ENCODE measurements around the gene LYG1.
"Not testable (repeated sequence)": the region's sequence is repeated elsewhere in the genome, so short reads cannot be mapped to it uniquely, and the experiment has no call there.

The LYG1 gene

DNA sequence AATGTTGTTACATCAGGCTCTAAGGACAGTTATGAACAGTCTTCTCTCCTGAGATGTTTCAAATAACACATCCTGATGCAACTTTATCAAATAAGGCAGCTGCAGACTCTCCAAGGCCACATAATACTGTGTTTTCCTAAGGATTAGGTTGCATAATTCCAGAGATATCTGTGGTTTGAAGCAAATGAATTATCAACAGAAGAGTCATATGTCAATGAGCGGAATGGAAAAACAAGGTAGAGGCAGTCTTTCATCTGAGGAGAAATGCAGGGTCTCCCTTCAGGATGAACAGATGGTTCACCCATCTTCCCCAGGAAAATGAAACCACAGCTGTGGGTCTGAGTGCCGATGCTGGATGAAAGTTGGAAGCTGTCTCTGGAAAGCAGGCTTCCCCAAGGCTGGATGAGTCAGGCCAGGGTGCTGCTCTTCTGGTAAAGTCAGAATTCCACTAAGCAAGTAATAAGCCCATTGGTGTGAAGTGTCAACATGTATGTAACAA is 22.2 kb downstream of the LYG1 start:
- H4K20me1 ChIP-seq (ENCODE audit: insufficient read depth, low read length) = no peaks in the 10 kb centered on the region
- TF ChIP-seq, protein P1, sequence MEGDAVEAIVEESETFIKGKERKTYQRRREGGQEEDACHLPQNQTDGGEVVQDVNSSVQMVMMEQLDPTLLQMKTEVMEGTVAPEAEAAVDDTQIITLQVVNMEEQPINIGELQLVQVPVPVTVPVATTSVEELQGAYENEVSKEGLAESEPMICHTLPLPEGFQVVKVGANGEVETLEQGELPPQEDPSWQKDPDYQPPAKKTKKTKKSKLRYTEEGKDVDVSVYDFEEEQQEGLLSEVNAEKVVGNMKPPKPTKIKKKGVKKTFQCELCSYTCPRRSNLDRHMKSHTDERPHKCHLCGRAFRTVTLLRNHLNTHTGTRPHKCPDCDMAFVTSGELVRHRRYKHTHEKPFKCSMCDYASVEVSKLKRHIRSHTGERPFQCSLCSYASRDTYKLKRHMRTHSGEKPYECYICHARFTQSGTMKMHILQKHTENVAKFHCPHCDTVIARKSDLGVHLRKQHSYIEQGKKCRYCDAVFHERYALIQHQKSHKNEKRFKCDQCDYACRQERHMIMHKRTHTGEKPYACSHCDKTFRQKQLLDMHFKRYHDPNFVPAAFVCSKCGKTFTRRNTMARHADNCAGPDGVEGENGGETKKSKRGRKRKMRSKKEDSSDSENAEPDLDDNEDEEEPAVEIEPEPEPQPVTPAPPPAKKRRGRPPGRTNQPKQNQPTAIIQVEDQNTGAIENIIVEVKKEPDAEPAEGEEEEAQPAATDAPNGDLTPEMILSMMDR (IDR thresholded peaks at IDR 0.05; ENCODE audit: borderline replicate concordance, extremely low read depth, low read length, poor library complexity, severe bottlenecking) = no peak
- no peak for TF ChIP-seq EZH2 (IDR thresholded peaks at IDR 0.05; ENCODE audit: borderline replicate concordance, low read depth, low read length, severe bottlenecking)
- H3K36me3 ChIP-seq (ENCODE audit: insufficient read depth, low read length) = 0 out of 2 replicates have a peak, but pooled peaks cover 2% of the 10 kb centered on the region
- no peaks in the 10 kb centered on the region for H3K27me3 ChIP-seq (ENCODE audit: insufficient read depth, low read length, poor library complexity)
- no peak overlapping the region for H3K9ac ChIP-seq (ENCODE audit: low read depth, low read length)
- H3K4me2 ChIP-seq (ENCODE audit: insufficient read depth, low read length) = no peak overlapping the region
- no peak overlapping the region for H3K27ac ChIP-seq (ENCODE audit: low read length)
- no peak for ATAC-seq (ENCODE audit: insufficient read depth, low read depth)
- H3K4me1 ChIP-seq (ENCODE audit: insufficient read depth, low read length) = no peaks in the 10 kb centered on the region
- H3K4me3 ChIP-seq (ENCODE audit: low read depth in 1 of 2, low read length in 2 of 2) = no peak overlapping the region
- H3K79me2 ChIP-seq (ENCODE audit: insufficient read depth, low read length) = no peaks in the 10 kb centered on the region
- peaks cover 5% of the 10 kb centered on the region for H3K9me3 ChIP-seq (ENCODE audit: insufficient read depth, low read length, severe bottlenecking)
- no peak overlapping the region for H2AFZ ChIP-seq (ENCODE audit: low read depth, low read length)
- DNase-seq = no peak

DNA sequence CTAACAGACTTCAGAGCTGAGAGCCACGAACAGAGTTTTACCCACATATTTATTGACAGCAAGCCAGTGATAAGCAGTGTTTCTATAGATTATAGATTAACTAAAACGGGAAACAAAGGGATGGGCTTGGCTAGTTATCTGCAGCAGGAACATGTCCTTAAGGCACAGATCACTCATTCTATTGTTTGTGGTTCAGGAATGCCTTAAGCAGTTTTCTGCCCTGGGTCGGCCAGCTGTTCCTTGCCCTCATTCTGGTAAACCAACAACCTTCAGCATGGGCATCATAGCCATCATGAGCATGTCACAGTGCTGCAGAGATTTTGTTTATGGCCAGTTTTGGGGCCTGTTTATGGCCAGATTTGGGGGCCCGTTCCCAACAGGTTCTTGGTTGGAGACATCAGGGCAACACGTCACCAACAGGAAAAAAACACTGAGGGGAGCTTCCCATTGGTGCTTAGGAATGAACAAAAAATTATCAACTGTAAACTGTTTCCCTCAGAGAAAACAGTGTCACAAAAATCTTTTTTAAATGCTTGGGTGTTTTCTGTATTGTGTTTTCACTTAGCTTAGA is 22.7 kb downstream of the LYG1 start:
- not testable (repeated sequence) for H4K20me1 ChIP-seq (ENCODE audit: insufficient read depth, low read length); H3K9ac ChIP-seq (ENCODE audit: low read depth, low read length); H3K4me2 ChIP-seq (ENCODE audit: insufficient read depth, low read length); H3K4me1 ChIP-seq (ENCODE audit: insufficient read depth, low read length); H3K27ac ChIP-seq (ENCODE audit: low read length); DNase-seq; H3K9me3 ChIP-seq (ENCODE audit: insufficient read depth, low read length, severe bottlenecking); H3K4me3 ChIP-seq (ENCODE audit: low read depth in 1 of 2, low read length in 2 of 2); H2AFZ ChIP-seq (ENCODE audit: low read depth, low read length); H3K36me3 ChIP-seq (ENCODE audit: insufficient read depth, low read length); H3K27me3 ChIP-seq (ENCODE audit: insufficient read depth, low read length, poor library complexity); H3K79me2 ChIP-seq (ENCODE audit: insufficient read depth, low read length); ATAC-seq (ENCODE audit: insufficient read depth, low read depth)

DNA sequence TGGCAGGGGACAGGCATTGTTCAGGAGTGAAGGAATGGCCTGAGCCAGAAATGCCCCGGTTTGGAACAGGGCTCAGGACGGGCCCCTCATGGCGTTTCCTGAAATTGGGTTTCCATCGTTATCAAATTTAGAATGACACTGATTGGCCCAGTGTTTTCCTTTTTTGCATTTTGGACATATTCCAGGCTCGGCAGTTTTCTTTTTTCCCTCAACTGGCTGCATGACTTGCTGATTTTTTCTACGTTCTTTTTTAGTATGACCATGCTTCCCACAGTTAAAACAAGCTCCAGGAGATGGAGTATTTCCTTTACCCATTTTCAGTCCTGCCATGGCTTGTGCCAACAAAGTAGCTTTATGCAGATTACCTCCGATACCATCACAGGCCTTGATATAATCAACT is 25.1 kb downstream of the LYG1 start:
- no peak overlapping the region for H2AFZ ChIP-seq (ENCODE audit: low read depth, low read length)
- TF ChIP-seq, protein P1 (IDR thresholded peaks at IDR 0.05; ENCODE audit: borderline replicate concordance, extremely low read depth, low read length, poor library complexity, severe bottlenecking) = no peak
- TF ChIP-seq EZH2 (IDR thresholded peaks at IDR 0.05; ENCODE audit: borderline replicate concordance, low read depth, low read length, severe bottlenecking) = no peak
- no peak for DNase-seq
- H3K27me3 ChIP-seq (ENCODE audit: insufficient read depth, low read length, poor library complexity) = no peaks in the 10 kb centered on the region
- peaks cover 8% of the 10 kb centered on the region for H3K9me3 ChIP-seq (ENCODE audit: insufficient read depth, low read length, severe bottlenecking)
- H4K20me1 ChIP-seq (ENCODE audit: insufficient read depth, low read length) = no peaks in the 10 kb centered on the region
- no peak overlapping the region for H3K4me3 ChIP-seq (ENCODE audit: low read depth in 1 of 2, low read length in 2 of 2)
- H3K79me2 ChIP-seq (ENCODE audit: insufficient read depth, low read length) = no peaks in the 10 kb centered on the region
- ATAC-seq (ENCODE audit: insufficient read depth, low read depth) = no peak
- 0 out of 2 replicates have a peak, but pooled peaks cover 2% of the 10 kb centered on the region for H3K36me3 ChIP-seq (ENCODE audit: insufficient read depth, low read length)
- H3K9ac ChIP-seq (ENCODE audit: low read depth, low read length) = no peak overlapping the region
- no peak overlapping the region for H3K27ac ChIP-seq (ENCODE audit: low read length)
- H3K4me1 ChIP-seq (ENCODE audit: insufficient read depth, low read length) = no peaks in the 10 kb centered on the region
- H3K4me2 ChIP-seq (ENCODE audit: insufficient read depth, low read length) = no peak overlapping the region

DNA sequence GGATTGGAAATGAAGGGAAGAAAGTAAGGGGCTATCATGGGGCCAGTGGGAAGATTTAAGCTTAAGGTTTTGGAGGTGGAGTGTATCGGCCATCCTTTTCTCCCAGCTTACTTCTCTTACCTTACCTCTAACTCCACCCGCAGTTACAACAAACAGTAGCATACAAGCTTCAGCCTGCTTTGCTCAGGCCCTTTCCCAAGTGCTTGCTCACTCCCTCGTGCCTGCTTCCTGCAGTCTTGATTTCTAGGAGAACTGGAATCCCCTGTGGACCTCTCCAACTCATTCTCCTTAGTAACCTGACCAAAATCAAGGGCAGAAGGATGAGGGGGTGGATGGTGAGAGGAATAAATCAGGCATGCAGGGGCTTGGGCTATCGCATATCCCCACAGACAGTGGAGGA is 39.8 kb downstream of the LYG1 start:
- no peaks in the 10 kb centered on the region for H3K79me2 ChIP-seq (ENCODE audit: insufficient read depth, low read length)
- H2AFZ ChIP-seq (ENCODE audit: low read depth, low read length) = no peak overlapping the region
- H3K27me3 ChIP-seq (ENCODE audit: insufficient read depth, low read length, poor library complexity) = no peaks in the 10 kb centered on the region
- no peaks in the 10 kb centered on the region for H3K4me1 ChIP-seq (ENCODE audit: insufficient read depth, low read length)
- H3K4me3 ChIP-seq (ENCODE audit: low read depth in 1 of 2, low read length in 2 of 2) = no peak overlapping the region
- H4K20me1 ChIP-seq (ENCODE audit: insufficient read depth, low read length) = no peaks in the 10 kb centered on the region
- H3K9ac ChIP-seq (ENCODE audit: low read depth, low read length) = no peak overlapping the region
- no peak overlapping the region for H3K27ac ChIP-seq (ENCODE audit: low read length)
- DNase-seq (no peak), ATAC-seq (ENCODE audit: insufficient read depth, low read depth) (no peak)
- no peak overlapping the region for H3K4me2 ChIP-seq (ENCODE audit: insufficient read depth, low read length)
- no peaks in the 10 kb centered on the region for H3K36me3 ChIP-seq (ENCODE audit: insufficient read depth, low read length)
- no peak for TF ChIP-seq EZH2 (IDR thresholded peaks at IDR 0.05; ENCODE audit: borderline replicate concordance, low read depth, low read length, severe bottlenecking)
- TF ChIP-seq, protein P1 (IDR thresholded peaks at IDR 0.05; ENCODE audit: borderline replicate concordance, extremely low read depth, low read length, poor library complexity, severe bottlenecking) = no peak
- no peaks in the 10 kb centered on the region for H3K9me3 ChIP-seq (ENCODE audit: insufficient read depth, low read length, severe bottlenecking)

Data from DND-41 (cell line).